ENCODE measurements around the gene NATD1.
"Not testable (repeated sequence)": the region's sequence is repeated elsewhere in the genome, so short reads cannot be mapped to it uniquely, and the experiment has no call there.

NATD1 gene

GRCh38 chr17:21243516-21244303, 9.5 kb downstream of the NATD1 start:
- DNase-seq: no peak

GRCh38 chr17:21242780-21243515, 10.3 kb downstream of the NATD1 start:
- no peak for DNase-seq

GRCh38 chr17:21242026-21242697, 11.0 kb downstream of the NATD1 start:
- DNase-seq: no peak

GRCh38 chr17:21241564-21241963, 11.6 kb downstream of the NATD1 start:
- DNase-seq: no peak

- DNase-seq: no peak
Observed at GRCh38 chr17:21240369-21241055, 12.7 kb downstream of the NATD1 start.

GRCh38 chr17:21239680-21240368, 13.4 kb downstream of the NATD1 start:
- DNase-seq: no peak

GRCh38 chr17:21235921-21236320, 17.3 kb downstream of the NATD1 start:
- DNase-seq: no peak

- no peak for DNase-seq
Observed at GRCh38 chr17:21233581-21234347, 19.4 kb downstream of the NATD1 start.

- no peak for DNase-seq
Observed at GRCh38 chr17:21232033-21232749, 21.0 kb downstream of the NATD1 start.

GRCh38 chr17:21231533-21231932, 21.7 kb downstream of the NATD1 start:
- DNase-seq: no peak

- no peak for DNase-seq
Observed at GRCh38 chr17:21228845-21229244, 24.4 kb downstream of the NATD1 start.

GRCh38 chr17:21228111-21228510, 25.1 kb downstream of the NATD1 start:
- DNase-seq: no peak

- DNase-seq: not testable (repeated sequence)
Observed at GRCh38 chr17:21227277-21227676, 25.9 kb downstream of the NATD1 start.

- DNase-seq: no peak
Observed at GRCh38 chr17:21223086-21223485, 30.1 kb downstream of the NATD1 start.

- DNase-seq: no peak
Observed at GRCh38 chr17:21218831-21219380, 34.3 kb downstream of the NATD1 start.

- DNase-seq: no peak
Observed at GRCh38 chr17:21218101-21218500, 35.1 kb downstream of the NATD1 start.

GRCh38 chr17:21217346-21217745, 35.9 kb downstream of the NATD1 start:
- no peak for DNase-seq

- no peak for DNase-seq
Observed at GRCh38 chr17:21215935-21216334, 37.3 kb downstream of the NATD1 start.

GRCh38 chr17:21214777-21215541, 38.3 kb downstream of the NATD1 start:
- DNase-seq: peak; percentile 62
